Heart left ventricle (tissue), 13 donors: ENCODE measurements around the gene LYPD6B.

Source experiments
- CTCF ChIP-seq, 12 donors: fragments of 200-600 bp; sonication (generic) in 4 of 12; IDR thresholded peaks; one replicate each; pipeline versions ENCODE4 v1.5.0 to v1.8.0; 2018 to 2022; ENCODE audit warnings: antibody characterized with exemption in 12 of 12, mild to moderate bottlenecking in 5 of 12
- POLR2A ChIP-seq, 2 donors: fragments of 450-650 bp; IDR thresholded peaks; one replicate each; pipeline ENCODE4 v1.6.1; 2017; ENCODE audit warnings: antibody characterized with exemption in 2 of 2, mild to moderate bottlenecking in 2 of 2, moderate library complexity in 2 of 2
- donor health status: ischemic (EF 13 %, LVEDD 7.1; RV severe dilation, severe dysfunction).
- donor health status: DM: no; HTN: yes; CAD: no.
- donor health status: DM: no; HTN: no; CAD: no.
- donor health status: ischemic (EF 25% LVEDD 6.9; RV normal size, moderate dysfunction).
- donor health status: ischemic (EF 25% LVEDD 5.7; RV mildly dilated, moderate dysfunction).
- donor health status: ischemic (EF 35%, LVEDD 5.7; RV mildly dilated, moderate dysfunction).
- donor health status: nonischemic (EF 11% LVEDD 7.7; RV severe dilation, severe dysfunction).
- donor health status: DM: yes; HTN: yes; CAD: no.
- donor health status: PGD.
- donor health status: ischemic (EF 29% LVEDD 5.4; RV normal size, mild dysfunction).
- donor health status: nonischemic (EF 23%, LVEDD 6.1; RV moderate dilation, normal function).

GRCh38 chr2:149082079-149082478, 43.6 kb downstream of the LYPD6B start:
- TF ChIP-seq CTCF (IDR thresholded peaks at IDR 0.05) (no peak), POLR2A (IDR thresholded peaks at IDR 0.05) (no peak)
